Measurements from ENCODE around the gene TSC2. TPM values are rescaled to one million over a fixed set of nuclear protein-coding genes. Genes with fewer than 3 reads are reported as not detected.
A peak's percentile ranks its signal among the peaks of the same experiment; 100 is the strongest.
"Not testable (repeated sequence)": the region's sequence is repeated elsewhere in the genome, so short reads cannot be mapped to it uniquely, and the experiment has no call there.

Gene TSC2
- total and polyA plus RNA-seq, 2 experiments from 2014 or later: 41.8 to 78.7 TPM

DNA sequence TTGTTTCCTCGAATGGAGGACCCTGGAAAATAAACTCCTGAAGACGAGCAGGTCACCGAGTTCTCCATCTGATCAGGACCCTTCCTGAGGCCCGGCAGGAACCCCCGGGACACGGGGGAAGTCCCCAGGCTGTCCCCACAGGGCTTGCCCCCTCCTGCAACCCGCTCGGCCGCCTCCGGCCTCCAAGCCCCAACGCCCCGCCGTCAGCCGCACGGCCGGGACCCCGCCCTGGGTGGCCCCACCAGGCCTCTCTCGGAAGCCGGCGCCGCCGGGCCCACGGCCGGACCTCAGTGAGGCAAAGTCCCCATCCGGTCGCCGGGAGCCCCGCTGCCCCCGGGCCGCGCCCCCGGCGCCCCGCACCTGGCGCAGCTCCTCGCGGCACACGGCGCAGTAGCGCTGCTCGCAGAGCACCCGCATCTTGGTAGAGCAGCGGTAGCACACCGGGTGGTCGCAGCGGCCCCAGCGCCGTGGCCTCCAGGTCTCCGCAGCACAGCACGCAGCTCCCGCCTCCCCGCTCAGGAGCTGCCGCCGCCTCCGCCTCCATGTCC, 38.5 kb upstream of the TSC2 start:
- Histone ChIP-seq H3K4me2 (peak overlapping the region; percentile 86), H3K4me1 (ENCODE audit: insufficient read depth) (peaks cover 27% of the 10 kb centered on the region), H3K27ac (peak overlapping the region; percentile 99), H2AFZ (peak overlapping the region; percentile 49), H3K79me2 (peaks cover 57% of the 10 kb centered on the region), H4K20me1 (ENCODE audit: insufficient read depth, poor library complexity, severe bottlenecking) (peaks cover 48% of the 10 kb centered on the region), H3K9me3 (ENCODE audit: low read depth) (no peaks in the 10 kb centered on the region), H3K36me3 (replicated peaks; ENCODE audit: insufficient read depth, low read depth) (no peaks in the 10 kb centered on the region), H3K27me3 (no peaks in the 10 kb centered on the region), H3K9me2 (replicated peaks; ENCODE audit: insufficient read depth) (no peaks in the 10 kb centered on the region), H3K4me3 (peak overlapping the region; percentile 93)
- 1% methylated on average over 34 of the region's 55 CpGs for WGBS (ENCODE audit: low lambda C conversion rate, missing lambda C conversion rate)
- peak; percentile 53 for DNase-seq (ENCODE audit: low spot score)
- no peak for TF ChIP-seq EZH2 (IDR thresholded peaks at IDR 0.05; ENCODE audit: borderline replicate concordance)
- TF ChIP-seq, protein P1, sequence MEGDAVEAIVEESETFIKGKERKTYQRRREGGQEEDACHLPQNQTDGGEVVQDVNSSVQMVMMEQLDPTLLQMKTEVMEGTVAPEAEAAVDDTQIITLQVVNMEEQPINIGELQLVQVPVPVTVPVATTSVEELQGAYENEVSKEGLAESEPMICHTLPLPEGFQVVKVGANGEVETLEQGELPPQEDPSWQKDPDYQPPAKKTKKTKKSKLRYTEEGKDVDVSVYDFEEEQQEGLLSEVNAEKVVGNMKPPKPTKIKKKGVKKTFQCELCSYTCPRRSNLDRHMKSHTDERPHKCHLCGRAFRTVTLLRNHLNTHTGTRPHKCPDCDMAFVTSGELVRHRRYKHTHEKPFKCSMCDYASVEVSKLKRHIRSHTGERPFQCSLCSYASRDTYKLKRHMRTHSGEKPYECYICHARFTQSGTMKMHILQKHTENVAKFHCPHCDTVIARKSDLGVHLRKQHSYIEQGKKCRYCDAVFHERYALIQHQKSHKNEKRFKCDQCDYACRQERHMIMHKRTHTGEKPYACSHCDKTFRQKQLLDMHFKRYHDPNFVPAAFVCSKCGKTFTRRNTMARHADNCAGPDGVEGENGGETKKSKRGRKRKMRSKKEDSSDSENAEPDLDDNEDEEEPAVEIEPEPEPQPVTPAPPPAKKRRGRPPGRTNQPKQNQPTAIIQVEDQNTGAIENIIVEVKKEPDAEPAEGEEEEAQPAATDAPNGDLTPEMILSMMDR (IDR thresholded peaks at IDR 0.05; ENCODE audit: poor library complexity): no peak
- no peak for TF ChIP-seq EZH2phosphoT487 (IDR thresholded peaks at IDR 0.05; ENCODE audit: low read depth, severe bottlenecking, unreplicated experiment)

DNA sequence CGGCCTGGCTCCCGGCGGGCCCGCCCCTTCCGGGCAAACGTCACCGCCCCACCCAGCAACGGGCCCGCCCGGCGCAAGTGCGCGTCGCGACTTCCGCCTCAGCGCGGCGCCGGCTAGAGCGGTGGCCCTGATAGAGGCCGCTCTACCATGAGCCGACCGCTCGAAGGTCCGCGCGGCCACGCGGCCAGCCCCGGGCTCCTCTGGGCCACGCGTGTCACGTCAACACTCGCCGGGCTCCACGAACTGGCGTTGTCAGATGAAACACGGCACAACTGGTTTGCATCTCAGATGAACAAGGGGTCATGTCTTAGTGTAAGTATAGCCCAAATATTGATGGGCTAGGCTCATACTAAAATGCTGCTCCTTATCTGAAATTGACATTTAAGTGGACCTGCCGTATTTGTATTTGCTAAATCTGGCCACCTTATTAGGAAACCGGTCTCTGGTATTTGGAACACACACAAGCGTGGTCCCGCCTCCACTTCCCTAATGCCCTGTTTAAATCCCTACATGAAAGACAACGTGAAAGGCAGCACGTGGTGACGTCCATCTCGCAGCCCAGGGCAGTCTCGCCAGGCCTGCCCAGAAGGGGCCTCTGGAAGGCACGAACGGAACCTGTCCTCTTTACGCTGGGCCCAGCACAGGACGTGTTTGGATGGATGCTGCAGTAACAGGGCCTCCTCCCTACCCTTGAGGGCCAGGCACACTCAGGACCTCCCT, 37.8 kb upstream of the TSC2 start, which contains the start of gene ZNF598:
TSS of gene ZNF598 (minus strand) at position 31 of the 720 bp plus-strand sequence.
- H3K9me3 ChIP-seq (ENCODE audit: low read depth): no peaks in the 10 kb centered on the region

DNA sequence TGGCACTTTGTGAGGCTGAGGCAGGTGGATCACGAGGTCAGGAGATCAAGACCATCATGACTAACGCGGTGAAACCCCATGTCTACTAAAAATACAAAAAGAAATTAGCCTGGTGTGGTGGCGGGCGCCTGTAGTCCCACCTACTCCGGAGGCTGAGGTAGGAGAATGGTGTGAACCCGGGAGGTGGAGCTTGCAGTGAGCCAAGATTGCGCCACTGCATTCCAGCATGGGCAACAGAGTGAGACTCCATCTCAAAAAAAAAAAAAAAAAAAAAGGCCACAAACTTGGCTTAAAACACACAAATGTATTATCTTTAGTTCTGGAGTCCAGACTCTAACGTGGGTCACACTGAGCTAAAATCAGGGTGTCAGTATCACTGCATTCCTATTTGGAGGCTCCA, 36.1 kb upstream of the TSC2 start:
- peaks cover 25% of the 10 kb centered on the region for H4K20me1 ChIP-seq (ENCODE audit: insufficient read depth, poor library complexity, severe bottlenecking)
- peaks cover 33% of the 10 kb centered on the region for H3K4me1 ChIP-seq (ENCODE audit: insufficient read depth)
- not testable (repeated sequence) for DNase-seq (ENCODE audit: low spot score); H2AFZ ChIP-seq; H3K4me2 ChIP-seq; H3K36me3 ChIP-seq (replicated peaks; ENCODE audit: insufficient read depth, low read depth); H3K27ac ChIP-seq; H3K27me3 ChIP-seq; H3K9me2 ChIP-seq (replicated peaks; ENCODE audit: insufficient read depth); H3K9me3 ChIP-seq (ENCODE audit: low read depth); H3K4me3 ChIP-seq
- H3K79me2 ChIP-seq: peaks cover 32% of the 10 kb centered on the region
- WGBS (ENCODE audit: low lambda C conversion rate, missing lambda C conversion rate): 91% methylated on average over 9 of the region's 9 CpGs

More for the DNA sequence above, 37.8 kb upstream of the TSC2 start, which contains the start of gene ZNF598:
- peak; percentile 96 for DNase-seq (ENCODE audit: low spot score)
- TF ChIP-seq EZH2 (IDR thresholded peaks at IDR 0.05; ENCODE audit: borderline replicate concordance) (no peak), EZH2phosphoT487 (IDR thresholded peaks at IDR 0.05; ENCODE audit: low read depth, severe bottlenecking, unreplicated experiment) (no peak)
- TF ChIP-seq, protein P1 (IDR thresholded peaks at IDR 0.05; ENCODE audit: poor library complexity): no peak
- Histone ChIP-seq H3K27ac (peak within 1 kb of the TSS; percentile 99), H3K36me3 (replicated peaks; ENCODE audit: insufficient read depth, low read depth) (no peaks in the 10 kb centered on the region), H3K9me2 (replicated peaks; ENCODE audit: insufficient read depth) (no peaks in the 10 kb centered on the region), H3K27me3 (no peaks in the 10 kb centered on the region), H3K4me2 (peak within 1 kb of the TSS; percentile 86), H3K4me1 (ENCODE audit: insufficient read depth) (peaks cover 28% of the 10 kb centered on the region), H3K4me3 (peak within 1 kb of the TSS; percentile 93), H4K20me1 (ENCODE audit: insufficient read depth, poor library complexity, severe bottlenecking) (peaks cover 43% of the 10 kb centered on the region), H3K79me2 (peaks cover 50% of the 10 kb centered on the region), H2AFZ (peak within 1 kb of the TSS; percentile 62)
- 4% methylated on average over 41 of the region's 52 CpGs for WGBS (ENCODE audit: low lambda C conversion rate, missing lambda C conversion rate)

DNA sequence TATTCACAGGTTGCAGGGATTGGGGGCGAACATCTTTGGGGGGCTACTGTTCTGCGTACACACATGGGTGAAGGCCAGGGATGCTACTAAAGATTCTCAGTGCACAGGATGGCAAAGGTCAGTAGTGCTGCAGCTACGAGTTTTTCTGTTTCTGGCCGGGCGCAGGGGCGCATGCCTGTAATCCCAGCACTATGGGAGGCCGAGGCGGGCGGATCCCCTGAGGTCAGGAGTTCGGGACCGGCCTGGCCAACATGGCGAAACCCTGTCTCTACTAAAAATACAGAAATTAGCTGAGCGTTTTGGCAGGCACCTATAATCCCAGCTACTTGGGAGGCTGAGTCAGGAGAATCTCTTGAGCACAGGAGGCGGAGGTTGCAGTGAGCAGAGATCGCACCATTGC, 34.3 kb upstream of the TSC2 start:
- no peaks in the 10 kb centered on the region for H3K36me3 ChIP-seq (replicated peaks; ENCODE audit: insufficient read depth, low read depth)
- H3K27me3 ChIP-seq: no peaks in the 10 kb centered on the region
- H3K4me3 ChIP-seq: no peak overlapping the region
- H3K9me3 ChIP-seq (ENCODE audit: low read depth): no peaks in the 10 kb centered on the region
- 96% methylated on average over 15 of the region's 15 CpGs for WGBS (ENCODE audit: low lambda C conversion rate, missing lambda C conversion rate)
- H4K20me1 ChIP-seq (ENCODE audit: insufficient read depth, poor library complexity, severe bottlenecking): peaks cover 7% of the 10 kb centered on the region
- H3K4me2 ChIP-seq: no peak overlapping the region
- no peak overlapping the region for H2AFZ ChIP-seq
- peaks cover 19% of the 10 kb centered on the region for H3K4me1 ChIP-seq (ENCODE audit: insufficient read depth)
- no peak overlapping the region for H3K27ac ChIP-seq
- peaks cover 14% of the 10 kb centered on the region for H3K79me2 ChIP-seq
- H3K9me2 ChIP-seq (replicated peaks; ENCODE audit: insufficient read depth): no peaks in the 10 kb centered on the region
- TF ChIP-seq EZH2phosphoT487 (IDR thresholded peaks at IDR 0.05; ENCODE audit: low read depth, severe bottlenecking, unreplicated experiment) (no peak), EZH2 (IDR thresholded peaks at IDR 0.05; ENCODE audit: borderline replicate concordance) (no peak)
- TF ChIP-seq, protein P1 (IDR thresholded peaks at IDR 0.05; ENCODE audit: poor library complexity): no peak
- no peak for DNase-seq (ENCODE audit: low spot score)

All from hepatocyte (in vitro differentiated cells).